Measurements from ENCODE around the gene RBBP5. TPM values are rescaled to one million over a fixed set of nuclear protein-coding genes. Genes with fewer than 3 reads are reported as not detected.

The RBBP5 gene
- total and polyA plus RNA-seq, 2 of the 4 experiments (the other 2 are of a cell fraction) = 7.3 to 37.5 TPM

GRCh38 chr1:205137901-205138300, 16.1 kb upstream of the RBBP5 start:
- CTCF ChIA-PET = no interaction called here
- dilution Hi-C loops (cut with HindIII; ENCODE audit: low sequenced_read_pairs, unreplicated experiment) = no loop called here
- Histone ChIP-seq H2BK15ac (ENCODE audit: low read depth, low read length) (no peak overlapping the region), H4K8ac (ENCODE audit: low read depth in 2 of 2, low read length in 2 of 2) (no peak overlapping the region), H3K27ac (ENCODE audit: insufficient read depth, low read length) (no peak overlapping the region), H4K5ac (ENCODE audit: low read depth, low read length) (no peak overlapping the region), H3K79me1 (ENCODE audit: low read depth in 1 of 2, low read length in 2 of 2) (no peaks in the 10 kb centered on the region), H3K27me3 (ENCODE audit: control insufficient read depth, insufficient read depth, low read length) (no peaks in the 10 kb centered on the region), H3K4me1 (ENCODE audit: control insufficient read depth, insufficient read depth, low read length) (peaks cover 4% of the 10 kb centered on the region; the same call in 1 of the 2 replicates), H2AFZ (replicated peaks; ENCODE audit: low read length, poor library complexity) (no peak overlapping the region), H3K9me3 (ENCODE audit: control insufficient read depth, insufficient read depth, low read length) (no peaks in the 10 kb centered on the region), H3K18ac (ENCODE audit: low read depth, low read length) (no peak overlapping the region), H3K4me2 (ENCODE audit: low read depth, low read length) (no peak overlapping the region), H3K56ac (ENCODE audit: extremely low read depth, insufficient read depth, low read length) (no peak overlapping the region), H2AK9ac (replicated peaks; ENCODE audit: low read depth, low read length, poor library complexity) (no peak overlapping the region), H2BK5ac (ENCODE audit: low read depth, low read length, poor library complexity, severe bottlenecking) (no peak overlapping the region), H4K91ac (ENCODE audit: insufficient read depth, low read depth, low read length) (no peak overlapping the region), H3K4me3 (ENCODE audit: insufficient read depth, low read depth, low read length) (no peak overlapping the region), H2BK20ac (ENCODE audit: low read depth, low read length) (no peak overlapping the region), H4K20me1 (ENCODE audit: insufficient read depth, low read length) (no peaks in the 10 kb centered on the region), H2AK5ac (ENCODE audit: low read depth, low read length) (no peak overlapping the region), H2BK120ac (ENCODE audit: low read depth, low read length) (no peak overlapping the region), H3K23ac (ENCODE audit: low read depth, low read length) (no peak overlapping the region), H3K36me3 (ENCODE audit: control insufficient read depth, insufficient read depth, low read length) (no peaks in the 10 kb centered on the region), H3K9ac (ENCODE audit: low read depth, low read length) (no peak overlapping the region), H3K4ac (ENCODE audit: low read depth, low read length) (no peak overlapping the region), H3K9me1 (ENCODE audit: insufficient read depth, low read length) (peaks cover 2% of the 10 kb centered on the region; the same call in 1 of the 2 replicates), H3K14ac (replicated peaks; ENCODE audit: low read depth, low read length) (no peak overlapping the region)
- WGBS, 2 experiments (ENCODE audit: extremely low coverage in 2 of 2, insufficient read length in 1 of 2) = no CpG with 5 or more reads among the region's 3 CpGs
- ATAC-seq (ENCODE audit: low read depth) (no peak), DNase-seq (no peak)
- POLR2A ChIA-PET (ENCODE audit: unreplicated experiment) = no interaction called here
- intact Hi-C loops (cut with micrococcal nuclease) = no loop called here
- in situ Hi-C loops (cut with MboI; ENCODE audit: low sequenced_read_pairs) = no loop called here
- no peak for TF ChIP-seq MAZ (IDR thresholded peaks at IDR 0.05; ENCODE audit: borderline replicate concordance, low read depth, low read length)
- no peak for TF ChIP-seq FOS (IDR thresholded peaks at IDR 0.05; ENCODE audit: low read depth, low read length)
- no peak for TF ChIP-seq MXI1 (IDR thresholded peaks at IDR 0.05; ENCODE audit: borderline replicate concordance, low read depth, low read length)
- no peak for TF ChIP-seq RFX5 (IDR thresholded peaks at IDR 0.05; ENCODE audit: low read depth, low read length)
- TF ChIP-seq ELK1 (IDR thresholded peaks at IDR 0.05; ENCODE audit: borderline replicate concordance, low read depth, low read length) = no peak
- no peak for TF ChIP-seq MAFK (IDR thresholded peaks at IDR 0.05; ENCODE audit: low read depth, low read length)
- no peak for TF ChIP-seq CTCF (conservative IDR thresholded peaks at IDR 0.05; ENCODE audit: low read depth, low read length)
- TF ChIP-seq POLR2A (IDR thresholded peaks at IDR 0.05; ENCODE audit: low read depth, low read length) = no peak
- no peak for TF ChIP-seq RCOR1 (IDR thresholded peaks at IDR 0.05; ENCODE audit: insufficient replicate concordance, low read length)
- TF ChIP-seq CHD1 (IDR thresholded peaks at IDR 0.05; ENCODE audit: low read depth, low read length) = no peak
- BruUV-seq (replicated peaks) = no TSS peak

All from IMR-90 (cell line).